Measurements from ENCODE around the gene PPM1J.

PPM1J gene

DNA sequence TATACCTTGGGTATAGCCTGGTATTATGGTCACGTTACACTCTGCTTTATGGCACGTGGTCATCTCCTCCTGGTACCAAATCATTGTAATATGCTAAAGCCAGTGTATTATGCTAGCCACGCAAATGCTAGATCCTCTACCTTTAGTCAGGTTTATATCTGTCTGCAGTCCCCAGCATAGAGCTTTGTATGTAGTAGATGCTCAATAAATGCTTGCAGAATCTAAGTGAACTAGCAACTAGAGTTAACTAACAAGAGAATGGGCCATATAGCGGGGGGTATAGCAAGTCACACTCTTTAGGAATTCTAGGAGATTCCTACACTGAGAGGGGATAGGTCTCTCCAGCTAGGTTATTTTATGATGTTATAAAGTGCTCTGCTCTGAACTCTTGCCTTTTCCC lies 37.6 kb downstream of the PPM1J start:
- Histone ChIP-seq H4K20me1 (ENCODE audit: insufficient read depth, low read length) (no peaks in the 10 kb centered on the region), H3K36me3 (ENCODE audit: insufficient read depth, low read length) (no peaks in the 10 kb centered on the region), H3K79me2 (ENCODE audit: insufficient read depth, low read length) (no peaks in the 10 kb centered on the region), H3K27ac (ENCODE audit: low read depth, low read length, poor library complexity, severe bottlenecking) (peak overlapping the region; percentile 32), H3K4me1 (ENCODE audit: insufficient read depth, low read length, severe bottlenecking) (peaks cover 48% of the 10 kb centered on the region), H3K27me3 (ENCODE audit: insufficient read depth, low read length) (no peaks in the 10 kb centered on the region), H3F3A (ENCODE audit: insufficient read depth, low read length) (no peaks in the 10 kb centered on the region), H3K9me3 (ENCODE audit: low read length) (no peaks in the 10 kb centered on the region), H3K4me2 (ENCODE audit: low read length) (no peak overlapping the region), H3K9ac (ENCODE audit: low read length) (no peak overlapping the region), H3K9me2 (ENCODE audit: low read depth, low read length) (no peaks in the 10 kb centered on the region), H2AFZ (ENCODE audit: low read length) (no peak overlapping the region), H3K4me3 (ENCODE audit: low read depth, low read length, poor library complexity, severe bottlenecking) (no peak overlapping the region)
- TF ChIP-seq EZH2 (IDR thresholded peaks at IDR 0.05; ENCODE audit: borderline replicate concordance, low read length) = no peak
- TF ChIP-seq, protein P1, sequence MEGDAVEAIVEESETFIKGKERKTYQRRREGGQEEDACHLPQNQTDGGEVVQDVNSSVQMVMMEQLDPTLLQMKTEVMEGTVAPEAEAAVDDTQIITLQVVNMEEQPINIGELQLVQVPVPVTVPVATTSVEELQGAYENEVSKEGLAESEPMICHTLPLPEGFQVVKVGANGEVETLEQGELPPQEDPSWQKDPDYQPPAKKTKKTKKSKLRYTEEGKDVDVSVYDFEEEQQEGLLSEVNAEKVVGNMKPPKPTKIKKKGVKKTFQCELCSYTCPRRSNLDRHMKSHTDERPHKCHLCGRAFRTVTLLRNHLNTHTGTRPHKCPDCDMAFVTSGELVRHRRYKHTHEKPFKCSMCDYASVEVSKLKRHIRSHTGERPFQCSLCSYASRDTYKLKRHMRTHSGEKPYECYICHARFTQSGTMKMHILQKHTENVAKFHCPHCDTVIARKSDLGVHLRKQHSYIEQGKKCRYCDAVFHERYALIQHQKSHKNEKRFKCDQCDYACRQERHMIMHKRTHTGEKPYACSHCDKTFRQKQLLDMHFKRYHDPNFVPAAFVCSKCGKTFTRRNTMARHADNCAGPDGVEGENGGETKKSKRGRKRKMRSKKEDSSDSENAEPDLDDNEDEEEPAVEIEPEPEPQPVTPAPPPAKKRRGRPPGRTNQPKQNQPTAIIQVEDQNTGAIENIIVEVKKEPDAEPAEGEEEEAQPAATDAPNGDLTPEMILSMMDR (IDR thresholded peaks at IDR 0.05; ENCODE audit: low read length) = no peak

DNA sequence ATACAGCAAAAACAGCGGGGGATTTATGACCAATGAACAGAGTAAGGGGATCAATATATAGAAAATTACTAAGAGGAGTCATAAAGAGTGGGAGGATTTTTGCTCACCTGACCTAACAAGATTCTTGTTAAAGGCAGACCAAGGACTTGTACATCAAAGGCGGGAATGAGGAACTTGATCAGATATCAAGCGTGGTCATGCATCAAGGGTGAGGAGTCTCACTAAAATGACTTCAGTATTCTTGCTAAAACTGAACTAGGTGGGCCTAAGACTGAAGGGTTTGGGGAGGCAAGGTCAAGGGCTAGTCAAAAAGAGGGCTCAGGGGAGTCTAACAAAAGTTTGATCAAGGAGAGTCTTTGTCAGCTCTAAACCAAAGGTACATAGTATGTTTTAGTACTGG lies 38.6 kb downstream of the PPM1J start:
- Histone ChIP-seq H3K27me3 (ENCODE audit: insufficient read depth, low read length) (no peaks in the 10 kb centered on the region), H3K4me3 (ENCODE audit: low read depth, low read length, poor library complexity, severe bottlenecking) (no peak overlapping the region), H3K9me2 (ENCODE audit: low read depth, low read length) (no peaks in the 10 kb centered on the region), H3K36me3 (ENCODE audit: insufficient read depth, low read length) (peaks cover 9% of the 10 kb centered on the region; the same call in 1 of the 2 replicates), H2AFZ (ENCODE audit: low read length) (no peak overlapping the region), H4K20me1 (ENCODE audit: insufficient read depth, low read length) (no peaks in the 10 kb centered on the region), H3K9ac (ENCODE audit: low read length) (no peak overlapping the region), H3K4me2 (ENCODE audit: low read length) (peak overlapping the region; percentile 70; the same call in 1 of the 2 replicates), H3K9me3 (ENCODE audit: low read length) (no peaks in the 10 kb centered on the region), H3F3A (ENCODE audit: insufficient read depth, low read length) (no peaks in the 10 kb centered on the region), H3K4me1 (ENCODE audit: insufficient read depth, low read length, severe bottlenecking) (peaks cover 48% of the 10 kb centered on the region), H3K79me2 (ENCODE audit: insufficient read depth, low read length) (no peaks in the 10 kb centered on the region), H3K27ac (ENCODE audit: low read depth, low read length, poor library complexity, severe bottlenecking) (peak overlapping the region; percentile 68)
- TF ChIP-seq, protein P1 (IDR thresholded peaks at IDR 0.05; ENCODE audit: low read length) = no peak
- no peak for TF ChIP-seq EZH2 (IDR thresholded peaks at IDR 0.05; ENCODE audit: borderline replicate concordance, low read length)

DNA sequence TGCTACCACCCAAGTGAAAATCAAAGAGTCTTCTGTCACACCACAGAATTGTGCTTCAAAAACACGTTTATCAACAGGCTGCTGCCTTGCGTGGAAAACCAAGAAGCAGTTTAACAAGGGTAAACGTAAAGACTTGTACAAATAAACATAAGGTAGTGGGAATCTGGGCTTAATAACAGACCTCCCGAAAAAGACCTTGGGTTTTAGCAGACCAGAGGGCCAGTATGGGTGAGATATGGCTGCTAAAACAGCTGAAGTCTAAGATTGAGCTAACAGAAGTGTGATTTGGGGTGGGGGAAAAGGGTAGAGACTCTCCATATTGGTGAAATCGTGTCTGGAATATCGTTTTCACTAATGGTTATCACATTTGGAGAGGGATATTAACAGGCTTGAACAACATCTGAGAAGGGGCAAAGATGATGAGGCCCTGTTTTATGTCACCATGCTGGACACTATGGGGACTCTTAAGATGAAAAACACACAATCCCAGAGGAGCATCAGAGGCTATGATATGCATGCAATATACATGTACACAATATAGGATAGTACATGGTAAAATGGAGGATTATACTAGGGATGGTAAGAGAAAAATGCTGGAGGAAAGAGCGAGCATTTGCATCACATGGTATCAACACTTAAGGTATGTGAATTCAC lies 39.3 kb downstream of the PPM1J start:
- no peak overlapping the region for H2AFZ ChIP-seq (ENCODE audit: low read length)
- no peaks in the 10 kb centered on the region for H3K9me2 ChIP-seq (ENCODE audit: low read depth, low read length)
- no peaks in the 10 kb centered on the region for H3K27me3 ChIP-seq (ENCODE audit: insufficient read depth, low read length)
- TF ChIP-seq, protein P1 (IDR thresholded peaks at IDR 0.05; ENCODE audit: low read length) = no peak
- no peak for TF ChIP-seq EZH2 (IDR thresholded peaks at IDR 0.05; ENCODE audit: borderline replicate concordance, low read length)
- H3K4me3 ChIP-seq (ENCODE audit: low read depth, low read length, poor library complexity, severe bottlenecking) = peak overlapping the region; percentile 73
- H3K36me3 ChIP-seq (ENCODE audit: insufficient read depth, low read length) = peaks cover 16% of the 10 kb centered on the region; the same call in 1 of the 2 replicates
- H4K20me1 ChIP-seq (ENCODE audit: insufficient read depth, low read length) = no peaks in the 10 kb centered on the region
- no peaks in the 10 kb centered on the region for H3K9me3 ChIP-seq (ENCODE audit: low read length)
- H3K27ac ChIP-seq (ENCODE audit: low read depth, low read length, poor library complexity, severe bottlenecking) = peak overlapping the region; percentile 68
- peak overlapping the region; percentile 82 for H3K9ac ChIP-seq (ENCODE audit: low read length)
- H3K4me2 ChIP-seq (ENCODE audit: low read length) = peak overlapping the region; percentile 70
- H3F3A ChIP-seq (ENCODE audit: insufficient read depth, low read length) = no peaks in the 10 kb centered on the region
- no peaks in the 10 kb centered on the region for H3K79me2 ChIP-seq (ENCODE audit: insufficient read depth, low read length)
- peaks cover 48% of the 10 kb centered on the region for H3K4me1 ChIP-seq (ENCODE audit: insufficient read depth, low read length, severe bottlenecking)
